Activated T-helper 17 cell treated with anti-CD3 and anti-CD28 coated beads, Interleukin-2, amount 50 U/mL, for 72 hours (primary cell): ENCODE measurements around the gene GSE1. TPM values are rescaled to one million over a fixed set of nuclear protein-coding genes. Genes with fewer than 3 reads are reported as not detected.

Experiments
- ATAC-seq: fragments of 150-1000 bp; cut with Tn5 transposase; replicated peaks from 2 replicates; pipeline ENCODE4 v1.10.0; 2021; ENCODE audit warnings: mild to moderate bottlenecking, moderate library complexity
- H3K27ac Mint-ChIP-seq: one replicate; pipeline ENCODE4 v1.8.0; 2022; ENCODE audit warnings: mixed read lengths
- H3K27me3 Mint-ChIP-seq: one replicate; pipeline ENCODE4 v1.8.0; 2022; ENCODE audit warnings: mixed read lengths
- H3K36me3 Mint-ChIP-seq: one replicate; pipeline ENCODE4 v1.8.0; 2022; ENCODE audit warnings: low read depth, mild to moderate bottlenecking, mixed read lengths
- H3K4me1 Mint-ChIP-seq: one replicate; pipeline ENCODE4 v1.8.0; 2022; ENCODE audit warnings: mixed read lengths
- H3K4me3 Mint-ChIP-seq: one replicate; pipeline ENCODE4 v1.8.0; 2022; ENCODE audit warnings: mild to moderate bottlenecking, mixed read lengths
- H3K9me3 Mint-ChIP-seq: one replicate; pipeline ENCODE4 v1.8.0; 2022; ENCODE audit warnings: mixed read lengths
- total RNA-seq, 2 donors: library from RNA; stranded (reverse); gene quantifications; one replicate each; pipeline ENCODE4 v1.2.3, GENCODE V29; 2022

The GSE1 gene
- total RNA-seq, 2 donors from 2014 or later = 12.1 to 17.4 TPM

GRCh38 chr16:85592700-85593493, 20.2 kb upstream of the GSE1 start:
- Mint-ChIP-seq H3K9me3 (no peaks in the 10 kb centered on the region), H3K4me1 (peaks cover 4% of the 10 kb centered on the region), H3K4me3 (no peak overlapping the region), H3K27me3 (no peaks in the 10 kb centered on the region), H3K27ac (no peak overlapping the region), H3K36me3 (no peaks in the 10 kb centered on the region)
- peak; percentile 63 for ATAC-seq

- Mint-ChIP-seq H3K36me3 (no peaks in the 10 kb centered on the region), H3K27ac (no peak overlapping the region), H3K4me1 (peaks cover 4% of the 10 kb centered on the region), H3K4me3 (no peak overlapping the region), H3K9me3 (no peaks in the 10 kb centered on the region), H3K27me3 (no peaks in the 10 kb centered on the region)
- ATAC-seq = no peak
These were observed 19.5 kb upstream of the GSE1 start for GRCh38 chr16:85593494-85594221.

GRCh38 chr16:85594273-85594977, 18.7 kb upstream of the GSE1 start:
- Mint-ChIP-seq H3K4me1 (peaks cover 4% of the 10 kb centered on the region), H3K9me3 (no peaks in the 10 kb centered on the region), H3K27ac (no peak overlapping the region), H3K36me3 (no peaks in the 10 kb centered on the region), H3K27me3 (no peaks in the 10 kb centered on the region), H3K4me3 (no peak overlapping the region)
- ATAC-seq = no peak

- H3K36me3 Mint-ChIP-seq = no peaks in the 10 kb centered on the region
- no peaks in the 10 kb centered on the region for H3K9me3 Mint-ChIP-seq
- ATAC-seq = no peak
- H3K4me1 Mint-ChIP-seq = peaks cover 4% of the 10 kb centered on the region
- peak overlapping the region; percentile 34 for H3K27ac Mint-ChIP-seq
- H3K4me3 Mint-ChIP-seq = no peak overlapping the region
- H3K27me3 Mint-ChIP-seq = no peaks in the 10 kb centered on the region
These were observed 18.0 kb upstream of the GSE1 start for GRCh38 chr16:85594978-85595661.

- H3K9me3 Mint-ChIP-seq = no peaks in the 10 kb centered on the region
- no peak overlapping the region for H3K4me3 Mint-ChIP-seq
- no peaks in the 10 kb centered on the region for H3K36me3 Mint-ChIP-seq
- H3K27ac Mint-ChIP-seq = peak overlapping the region; percentile 52
- ATAC-seq = no peak
- peaks cover 4% of the 10 kb centered on the region for H3K4me1 Mint-ChIP-seq
- no peaks in the 10 kb centered on the region for H3K27me3 Mint-ChIP-seq
These were observed 17.2 kb upstream of the GSE1 start for GRCh38 chr16:85595812-85596502.

- Mint-ChIP-seq H3K4me3 (no peak overlapping the region), H3K9me3 (no peaks in the 10 kb centered on the region), H3K27me3 (no peaks in the 10 kb centered on the region), H3K4me1 (peaks cover 4% of the 10 kb centered on the region), H3K36me3 (no peaks in the 10 kb centered on the region), H3K27ac (no peak overlapping the region)
- no peak for ATAC-seq
These were observed 15.0 kb upstream of the GSE1 start for GRCh38 chr16:85598141-85598540.

GRCh38 chr16:85600078-85600477, 13.0 kb upstream of the GSE1 start:
- ATAC-seq = no peak
- Mint-ChIP-seq H3K27ac (no peak overlapping the region), H3K4me3 (no peak overlapping the region)

GRCh38 chr16:85600530-85601271, 12.4 kb upstream of the GSE1 start:
- Mint-ChIP-seq H3K4me3 (no peak overlapping the region), H3K27me3 (no peaks in the 10 kb centered on the region), H3K27ac (no peak overlapping the region), H3K9me3 (no peaks in the 10 kb centered on the region), H3K36me3 (no peaks in the 10 kb centered on the region), H3K4me1 (peaks cover 4% of the 10 kb centered on the region)
- ATAC-seq = no peak

More at GRCh38 chr16:85600078-85600477, 13.0 kb upstream of the GSE1 start:
- no peaks in the 10 kb centered on the region for H3K9me3 Mint-ChIP-seq
- no peaks in the 10 kb centered on the region for H3K36me3 Mint-ChIP-seq
- H3K4me1 Mint-ChIP-seq = peaks cover 4% of the 10 kb centered on the region
- no peaks in the 10 kb centered on the region for H3K27me3 Mint-ChIP-seq

GRCh38 chr16:85601272-85601639, 11.9 kb upstream of the GSE1 start:
- H3K27me3 Mint-ChIP-seq = no peaks in the 10 kb centered on the region
- H3K27ac Mint-ChIP-seq = no peak overlapping the region
- no peaks in the 10 kb centered on the region for H3K4me1 Mint-ChIP-seq
- H3K4me3 Mint-ChIP-seq = no peak overlapping the region
- no peak for ATAC-seq
- no peaks in the 10 kb centered on the region for H3K36me3 Mint-ChIP-seq
- H3K9me3 Mint-ChIP-seq = no peaks in the 10 kb centered on the region

- ATAC-seq = no peak
- no peaks in the 10 kb centered on the region for H3K4me1 Mint-ChIP-seq
- H3K9me3 Mint-ChIP-seq = no peaks in the 10 kb centered on the region
- no peaks in the 10 kb centered on the region for H3K27me3 Mint-ChIP-seq
- H3K27ac Mint-ChIP-seq = no peak overlapping the region
- no peak overlapping the region for H3K4me3 Mint-ChIP-seq
- H3K36me3 Mint-ChIP-seq = no peaks in the 10 kb centered on the region
These were observed 11.3 kb upstream of the GSE1 start for GRCh38 chr16:85601730-85602401.

- H3K9me3 Mint-ChIP-seq = no peaks in the 10 kb centered on the region
- H3K27me3 Mint-ChIP-seq = no peaks in the 10 kb centered on the region
- ATAC-seq = no peak
- no peaks in the 10 kb centered on the region for H3K36me3 Mint-ChIP-seq
- no peaks in the 10 kb centered on the region for H3K4me1 Mint-ChIP-seq
- no peak overlapping the region for H3K4me3 Mint-ChIP-seq
- no peak overlapping the region for H3K27ac Mint-ChIP-seq
These were observed 10.5 kb upstream of the GSE1 start for GRCh38 chr16:85602402-85603202.

- ATAC-seq = no peak
- H3K4me1 Mint-ChIP-seq = no peaks in the 10 kb centered on the region
- no peaks in the 10 kb centered on the region for H3K36me3 Mint-ChIP-seq
- H3K27me3 Mint-ChIP-seq = no peaks in the 10 kb centered on the region
- no peak overlapping the region for H3K27ac Mint-ChIP-seq
- no peak overlapping the region for H3K4me3 Mint-ChIP-seq
- H3K9me3 Mint-ChIP-seq = no peaks in the 10 kb centered on the region
These were observed 9.8 kb upstream of the GSE1 start for GRCh38 chr16:85603203-85603755.
